NCI-H345 (cell line): Measurements from ENCODE around the gene NCOA7.

Experiments used
- DNase-seq: peaks from one replicate; lab custom pipeline; 2025; lab: John Stamatoyannopoulos, UW

Gene NCOA7

DNA sequence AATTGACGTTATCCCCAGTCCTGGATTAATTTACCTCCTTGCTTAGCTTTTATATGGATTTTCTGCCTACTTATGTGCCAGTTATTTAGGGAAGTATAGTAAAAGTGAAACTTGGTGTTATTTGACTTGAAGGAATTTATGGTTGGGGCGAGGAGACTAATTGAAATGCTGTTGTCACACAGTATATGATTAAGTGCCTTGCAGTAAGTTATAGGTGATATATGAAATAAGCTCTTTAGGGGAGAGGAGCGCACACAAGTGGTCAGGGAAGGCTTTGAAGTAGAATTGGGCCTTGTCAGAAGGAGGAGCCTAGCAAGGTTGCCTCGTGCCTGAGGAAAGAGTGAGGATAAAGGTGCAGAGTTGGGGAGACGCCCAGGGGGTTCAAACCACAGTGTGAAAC, 20.5 kb downstream of the NCOA7 start:
- no peak for DNase-seq

DNA sequence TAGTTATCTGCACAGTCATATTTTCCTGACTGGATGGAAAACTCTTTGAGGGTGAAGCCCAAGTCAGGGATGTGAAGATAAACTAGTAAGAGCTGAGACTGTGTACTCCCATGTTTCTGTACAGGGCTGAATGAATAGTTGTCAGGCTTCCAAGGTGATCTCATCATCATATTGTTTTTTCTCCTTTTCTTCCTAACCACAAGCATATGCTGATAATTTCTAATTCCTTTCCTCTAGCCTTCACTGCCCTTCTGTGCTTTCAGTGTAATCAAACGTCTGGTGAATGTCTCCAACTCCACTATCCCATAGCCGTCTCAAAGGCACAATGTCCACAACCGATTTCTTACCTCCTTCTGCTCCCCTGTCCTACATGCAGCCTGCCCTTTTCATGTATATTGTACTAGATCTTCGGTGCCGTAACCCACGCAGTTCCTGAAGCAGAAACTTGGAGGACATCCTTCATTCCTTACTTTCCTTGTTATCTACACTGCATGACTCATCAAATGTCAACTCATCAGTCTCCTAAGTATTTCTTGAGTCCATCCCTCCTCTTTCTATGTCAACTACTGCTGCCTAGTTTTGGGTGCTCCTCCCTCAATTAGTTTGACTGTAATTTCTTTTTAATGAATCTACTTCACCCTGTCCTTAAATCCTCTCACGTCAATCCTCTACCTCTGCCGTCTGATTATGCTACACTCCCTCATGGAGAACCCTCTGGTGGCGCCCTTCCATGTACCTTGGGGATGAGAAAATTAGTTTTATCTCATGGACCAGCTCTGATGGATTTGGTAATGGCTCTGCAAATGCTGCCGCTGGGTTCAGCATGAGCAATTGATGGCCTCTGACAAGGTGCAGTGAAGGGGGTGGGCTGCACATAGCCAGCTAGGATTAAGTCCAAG, 21.9 kb downstream of the NCOA7 start:
- no peak for DNase-seq

DNA sequence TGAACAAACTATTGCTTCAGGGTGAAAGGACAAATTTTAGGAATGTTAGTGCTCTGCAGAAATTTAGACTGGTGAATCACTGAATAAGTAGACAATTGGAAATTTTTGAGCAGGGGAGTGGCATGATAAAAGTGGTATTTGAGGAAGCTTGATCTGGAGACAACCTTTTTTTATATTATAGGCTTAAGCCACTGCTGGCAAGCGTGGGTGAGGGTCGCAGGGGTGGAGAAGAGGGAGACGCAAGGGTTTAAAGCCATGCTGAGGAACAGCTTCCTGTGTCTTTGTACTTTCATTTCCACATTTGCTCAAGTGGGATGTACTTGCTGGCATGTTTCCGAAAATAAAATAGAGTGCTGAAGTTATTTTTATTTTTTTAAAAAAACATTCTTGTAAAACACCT, 23.7 kb downstream of the NCOA7 start:
- no peak for DNase-seq

DNA sequence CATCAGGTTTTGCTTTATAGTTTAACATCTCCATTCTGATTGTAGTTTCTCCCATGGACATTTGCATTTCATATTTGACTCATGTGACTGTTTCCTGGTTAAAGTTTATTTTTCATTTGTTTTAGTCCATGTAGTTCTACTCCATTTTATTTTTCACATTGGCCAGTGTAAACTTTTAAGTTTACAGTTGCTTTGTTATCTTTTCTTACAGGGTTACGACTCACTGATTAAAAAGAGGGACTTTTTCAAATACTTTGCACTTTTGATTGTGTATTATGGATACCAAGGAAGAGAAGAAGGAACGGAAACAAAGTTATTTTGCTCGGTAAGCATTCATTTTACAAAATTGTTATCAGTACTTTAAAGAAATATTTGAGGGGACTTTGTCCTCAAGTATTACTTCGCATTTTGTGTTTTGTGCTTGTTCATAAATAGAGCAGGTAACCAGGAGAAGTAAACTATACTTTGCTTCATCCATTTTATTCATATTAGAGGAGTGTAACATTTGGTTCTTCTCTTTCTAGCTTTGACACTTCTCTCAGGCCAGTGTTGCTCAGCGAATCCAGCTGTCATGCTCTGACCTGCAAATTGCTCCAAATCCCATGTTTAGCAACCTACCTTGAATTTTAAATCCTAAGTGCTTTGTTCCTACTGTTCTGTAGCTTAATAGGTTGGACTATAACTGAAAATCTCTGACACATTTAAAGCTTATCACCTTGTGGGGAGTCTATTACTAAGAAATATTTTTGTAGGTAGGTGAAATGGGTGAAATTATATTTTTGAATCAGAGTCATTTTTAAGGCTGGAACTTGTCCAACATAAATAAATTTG, 24.5 kb downstream of the NCOA7 start:
- no peak for DNase-seq

DNA sequence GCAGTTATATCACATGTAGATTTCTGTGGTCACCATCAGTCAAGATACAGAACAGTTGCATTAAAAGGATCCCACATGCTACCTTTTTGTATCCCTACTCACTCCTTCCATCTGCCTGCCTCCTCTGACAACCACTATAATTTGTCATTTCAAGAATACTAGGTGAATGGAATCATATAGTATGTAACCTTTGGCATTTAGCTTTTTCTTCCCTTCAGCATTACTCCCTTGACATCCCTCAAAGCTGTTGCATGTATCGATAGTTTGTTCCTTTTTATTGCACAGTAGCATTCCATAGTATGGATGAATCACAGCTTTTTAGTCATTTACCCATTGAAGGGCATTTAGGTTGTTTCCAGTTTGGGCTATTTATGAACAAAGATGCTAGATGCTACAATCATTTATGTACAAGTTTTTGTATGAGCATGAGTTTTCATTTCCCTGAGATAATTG, 26.1 kb downstream of the NCOA7 start:
- DNase-seq = no peak

DNA sequence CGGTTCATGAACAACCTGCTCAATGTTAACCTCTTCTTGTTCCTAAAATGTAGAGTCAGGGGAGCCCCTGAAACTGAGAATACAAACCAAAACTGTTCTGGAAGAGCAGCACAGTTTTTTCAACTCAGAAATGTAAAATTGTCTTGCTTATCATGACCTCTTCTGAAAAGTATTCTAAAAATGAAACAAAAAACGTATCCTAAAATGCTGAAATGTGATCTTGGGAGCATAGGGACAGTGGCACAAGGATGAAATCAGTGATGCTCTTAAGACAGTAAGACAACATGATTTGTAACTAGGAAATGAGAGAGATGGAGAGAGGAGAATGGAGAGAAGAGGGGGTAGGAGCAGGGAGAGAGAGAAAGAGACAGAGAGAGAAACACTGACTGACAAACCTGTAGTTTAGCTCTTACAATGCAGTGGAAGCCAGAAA, 27.5 kb downstream of the NCOA7 start:
- DNase-seq = no peak

DNA sequence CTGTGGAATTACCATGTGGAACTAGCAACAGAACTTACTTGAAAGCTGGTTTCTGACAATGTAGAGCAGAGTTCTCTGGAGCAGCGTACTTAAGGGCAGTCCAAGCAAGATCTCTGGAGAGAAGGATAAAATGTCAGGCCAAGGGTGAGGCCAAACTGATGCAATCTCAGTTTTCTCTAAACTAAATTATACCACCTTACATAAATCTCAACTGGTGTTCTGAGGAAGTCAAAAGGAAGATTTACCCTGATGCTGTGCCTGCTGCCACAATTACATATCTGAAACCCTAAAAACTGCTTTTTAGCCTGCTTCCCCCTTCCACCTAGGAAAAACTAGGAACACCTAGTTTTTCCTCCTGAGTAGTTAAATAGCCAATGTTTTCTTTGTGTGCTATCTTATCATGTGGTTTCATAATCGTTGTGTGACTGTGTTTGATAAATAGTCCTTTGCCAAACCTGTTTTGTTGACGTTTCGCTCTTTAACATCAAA, 28.1 kb downstream of the NCOA7 start:
- no peak for DNase-seq

DNA sequence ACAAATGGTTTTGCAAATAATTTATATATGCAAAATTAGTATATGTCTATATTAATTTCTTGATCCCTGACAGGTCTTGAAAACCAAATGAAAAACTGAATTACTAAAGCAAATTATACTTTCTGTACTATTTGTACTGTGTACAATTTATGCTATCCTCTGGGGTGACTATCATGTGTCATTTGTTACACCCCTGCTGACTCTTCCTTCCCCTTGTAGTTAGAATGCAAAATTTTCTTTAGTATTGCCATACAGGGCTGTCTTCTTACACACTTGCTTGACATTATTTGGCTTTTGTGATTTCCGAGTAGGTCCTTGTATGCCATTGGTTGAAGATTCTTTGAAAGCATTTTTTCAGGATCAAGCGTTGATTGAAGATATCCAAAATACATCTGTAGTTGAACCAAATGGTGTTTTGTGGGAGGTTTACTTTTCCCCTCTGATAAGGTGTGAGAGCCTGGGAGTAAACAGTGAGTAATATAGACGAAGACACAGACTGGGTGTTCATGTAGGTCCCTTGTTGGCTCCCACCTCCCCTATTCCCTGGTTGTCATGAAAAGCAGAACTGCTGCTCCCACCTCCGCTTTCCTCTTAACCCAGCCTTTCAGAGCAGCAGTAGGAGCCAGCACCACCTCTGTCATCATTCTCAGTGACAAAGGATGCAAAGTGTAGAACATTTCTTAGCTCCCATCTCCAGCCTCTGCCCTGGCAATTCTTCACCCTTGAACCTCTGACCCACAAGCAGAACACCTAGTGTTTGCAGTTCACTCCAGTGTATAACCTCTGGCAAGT, 29.0 kb downstream of the NCOA7 start:
- DNase-seq = no peak

DNA sequence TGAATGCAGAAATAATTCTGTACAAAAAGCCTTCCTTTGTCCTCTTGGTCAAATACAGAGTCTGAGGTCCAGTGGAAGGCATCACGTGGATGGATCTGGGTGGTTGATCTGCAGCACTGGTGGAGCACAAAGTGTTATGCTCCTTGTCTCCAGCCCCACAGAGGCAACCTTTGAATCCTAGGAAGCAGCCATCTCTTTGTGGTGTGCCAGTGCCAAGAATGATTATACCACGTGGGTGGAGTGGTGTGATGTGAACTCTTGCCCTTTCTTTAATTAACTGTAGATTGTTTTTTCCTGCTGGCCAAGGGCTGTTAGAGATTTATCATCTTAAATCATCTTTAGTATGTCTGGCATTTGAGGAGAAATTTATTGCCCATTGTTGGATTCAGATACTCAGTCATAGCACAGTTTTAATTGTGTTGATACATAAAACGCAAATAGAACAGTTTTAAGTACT, 31.1 kb downstream of the NCOA7 start:
- DNase-seq = no peak

DNA sequence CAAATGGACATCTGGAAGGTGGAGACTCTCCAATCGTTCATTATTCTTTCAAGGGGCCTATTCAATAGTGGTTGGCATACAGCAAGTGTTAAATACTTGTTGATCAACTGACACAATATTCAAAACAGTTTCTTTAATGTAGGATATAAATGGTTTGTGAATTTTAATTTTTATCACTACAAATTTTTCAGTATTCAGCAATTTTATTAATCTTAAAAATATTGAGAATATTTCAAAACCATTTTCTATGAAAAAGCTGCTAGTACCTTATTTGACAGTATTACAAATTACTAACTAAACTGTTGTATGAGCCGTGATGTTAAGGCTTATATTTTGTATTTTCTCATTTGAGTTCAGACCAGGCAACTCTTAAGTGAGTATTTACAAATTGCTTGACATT, 32.4 kb downstream of the NCOA7 start:
- DNase-seq = no peak

DNA sequence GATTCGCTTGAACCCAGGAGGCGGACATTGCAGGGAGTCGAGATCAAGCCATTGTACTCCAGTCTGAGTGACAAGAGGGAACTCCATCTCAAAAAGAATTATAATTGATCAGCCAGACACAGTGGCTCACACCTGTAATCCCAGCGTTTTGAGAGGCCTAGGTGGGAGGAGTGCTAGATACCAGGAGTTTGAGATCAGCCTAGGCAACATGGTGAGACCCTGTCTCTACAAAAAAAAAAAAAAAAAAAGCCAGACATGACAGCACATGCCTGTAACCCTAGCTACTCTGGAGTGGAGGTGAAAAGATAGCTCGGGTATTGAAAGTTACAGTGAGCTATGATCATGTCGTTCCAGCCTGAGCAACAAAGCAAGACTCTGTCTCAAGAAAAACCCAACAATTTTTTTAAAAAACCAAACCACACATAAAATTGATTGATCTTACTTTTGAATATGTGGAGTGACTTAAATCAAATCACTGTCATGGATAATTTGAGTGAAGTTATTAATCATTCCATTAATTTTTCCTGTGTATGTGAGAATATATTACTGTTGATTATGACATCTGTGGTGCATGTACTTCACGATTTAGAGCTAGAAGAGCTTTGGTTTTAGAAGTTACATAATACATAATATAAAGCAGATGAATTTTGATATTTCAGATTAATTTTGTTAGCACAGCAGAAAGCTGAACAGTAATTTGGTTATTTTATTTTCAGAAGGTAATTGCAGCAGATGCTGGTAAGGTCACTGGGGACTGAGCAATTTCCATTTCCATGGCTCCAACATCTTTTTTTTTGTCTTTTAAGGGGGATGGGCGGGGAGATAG, 34.4 kb downstream of the NCOA7 start:
- DNase-seq = no peak

DNA sequence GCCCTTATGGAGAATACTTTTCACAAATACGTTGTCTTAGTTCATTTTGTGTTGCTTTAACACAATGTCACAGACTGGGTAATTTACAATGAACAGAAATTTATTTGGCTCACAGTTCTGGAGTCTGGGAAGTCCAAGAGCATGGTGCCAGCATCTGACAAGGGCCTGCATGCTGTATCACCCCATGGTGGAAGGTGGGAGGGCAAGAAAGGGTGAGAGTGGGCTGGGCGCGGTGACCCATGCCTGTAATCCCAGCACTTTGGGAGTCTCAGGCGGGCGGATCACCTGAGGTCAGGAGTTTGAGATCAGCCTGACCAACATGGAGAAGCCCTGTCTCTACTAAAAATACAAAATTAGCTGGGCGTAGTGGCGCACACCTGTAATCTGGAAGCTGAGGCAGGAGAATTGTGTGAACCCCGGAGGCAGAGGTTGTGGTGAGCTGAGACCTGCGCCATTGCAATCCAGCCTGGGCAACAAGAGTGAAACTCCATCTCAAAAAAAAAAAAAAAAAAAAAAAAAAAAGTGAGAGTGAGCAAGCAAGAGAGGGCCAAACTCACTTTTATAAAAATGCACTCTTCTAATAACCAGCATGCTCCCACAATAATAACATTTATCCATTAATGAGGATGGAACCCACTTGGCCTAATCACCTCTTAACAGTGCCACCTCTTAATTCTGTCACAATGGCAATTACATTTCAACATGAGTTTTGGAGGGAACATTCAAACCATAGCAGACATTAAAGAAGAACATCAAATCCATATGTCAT, 36.1 kb downstream of the NCOA7 start:
- DNase-seq = no peak

DNA sequence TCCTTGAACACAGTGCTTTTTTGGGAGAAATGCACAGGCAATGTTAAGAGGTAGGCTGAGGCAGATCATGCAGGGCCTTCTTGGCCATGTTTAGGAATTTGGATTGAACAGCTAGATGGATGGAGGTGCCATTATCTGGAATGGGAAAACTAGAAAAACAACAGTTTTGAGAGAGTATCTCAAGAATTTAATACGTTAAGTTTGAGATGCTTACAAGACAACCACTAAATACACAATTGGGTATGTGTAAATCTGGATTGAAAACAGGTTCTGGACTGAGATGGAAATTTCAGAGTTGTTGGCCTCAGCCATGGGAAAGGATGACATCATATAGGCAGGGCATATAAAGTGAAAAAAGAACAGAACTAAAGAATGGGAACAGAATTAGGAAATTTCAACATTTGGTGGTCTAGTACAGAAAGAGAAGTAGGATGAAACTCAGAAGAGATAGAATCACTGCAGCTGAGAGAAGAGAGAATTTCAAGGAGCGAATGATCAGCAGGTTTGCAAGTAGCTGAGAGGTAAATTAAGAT, 37.1 kb downstream of the NCOA7 start:
- no peak for DNase-seq

DNA sequence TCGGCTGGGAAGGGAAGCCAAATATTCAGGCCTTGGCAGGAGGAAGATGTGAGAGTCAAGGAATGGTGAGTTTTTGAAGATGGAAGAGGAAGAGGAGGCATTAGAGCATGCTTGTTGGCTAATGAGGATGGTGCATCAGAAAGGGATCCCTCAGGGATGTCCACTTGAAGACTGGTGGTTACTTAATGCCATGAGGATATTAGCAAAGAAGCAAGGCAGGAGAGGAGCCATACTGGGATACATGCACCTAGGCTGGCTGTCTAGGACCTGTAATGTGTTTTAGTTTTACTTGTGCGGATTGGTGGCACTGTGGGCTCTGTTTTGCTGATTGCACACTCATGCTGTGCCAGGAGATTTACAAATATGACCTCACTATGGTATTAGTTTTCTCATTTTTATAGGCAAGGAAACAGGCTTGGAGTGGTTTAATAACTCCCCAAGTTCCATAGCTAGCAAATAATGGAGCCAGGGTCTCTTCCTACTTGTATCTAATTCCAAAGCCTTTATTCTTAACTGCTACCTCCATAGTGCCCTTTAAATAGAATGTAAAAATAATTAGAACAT, 37.8 kb downstream of the NCOA7 start:
- no peak for DNase-seq

DNA sequence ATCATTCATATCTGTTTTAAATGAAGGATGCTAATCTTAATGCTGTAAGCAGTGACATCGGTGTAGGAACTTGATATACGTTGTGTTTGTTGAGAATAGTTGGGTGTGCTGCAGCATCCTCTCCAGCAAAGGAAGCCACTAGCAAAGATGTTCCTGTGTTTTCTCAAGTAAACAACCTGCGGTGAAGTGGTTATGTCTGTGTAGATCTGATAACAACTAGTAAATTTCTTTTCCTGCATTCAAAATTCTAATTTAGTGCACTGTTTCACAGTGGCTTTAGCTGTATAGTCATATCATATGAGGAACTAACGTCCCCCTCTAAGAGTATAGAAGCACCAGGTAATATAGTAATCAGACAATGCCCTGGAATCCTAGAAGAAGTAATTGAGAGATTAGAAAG, 38.7 kb downstream of the NCOA7 start:
- no peak for DNase-seq

DNA sequence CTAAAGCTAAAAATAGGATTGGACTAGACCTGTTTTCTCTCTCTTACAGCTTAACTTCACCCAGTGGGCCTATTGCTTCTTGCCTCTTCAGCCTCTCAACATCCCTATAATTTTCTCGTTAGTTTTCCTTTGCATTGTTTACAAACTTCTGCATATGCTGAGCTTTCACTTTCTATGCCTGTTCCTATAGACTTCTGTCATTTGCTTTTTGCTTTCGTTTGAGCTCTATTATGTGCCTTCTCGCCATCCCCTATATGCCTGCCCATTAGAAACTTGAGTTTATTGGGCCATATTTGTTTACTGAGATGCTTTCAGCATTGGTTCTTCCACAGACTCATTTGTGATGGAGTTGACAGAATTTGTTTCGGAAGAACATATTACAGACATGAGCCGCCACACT, 40.9 kb downstream of the NCOA7 start:
- DNase-seq = no peak

DNA sequence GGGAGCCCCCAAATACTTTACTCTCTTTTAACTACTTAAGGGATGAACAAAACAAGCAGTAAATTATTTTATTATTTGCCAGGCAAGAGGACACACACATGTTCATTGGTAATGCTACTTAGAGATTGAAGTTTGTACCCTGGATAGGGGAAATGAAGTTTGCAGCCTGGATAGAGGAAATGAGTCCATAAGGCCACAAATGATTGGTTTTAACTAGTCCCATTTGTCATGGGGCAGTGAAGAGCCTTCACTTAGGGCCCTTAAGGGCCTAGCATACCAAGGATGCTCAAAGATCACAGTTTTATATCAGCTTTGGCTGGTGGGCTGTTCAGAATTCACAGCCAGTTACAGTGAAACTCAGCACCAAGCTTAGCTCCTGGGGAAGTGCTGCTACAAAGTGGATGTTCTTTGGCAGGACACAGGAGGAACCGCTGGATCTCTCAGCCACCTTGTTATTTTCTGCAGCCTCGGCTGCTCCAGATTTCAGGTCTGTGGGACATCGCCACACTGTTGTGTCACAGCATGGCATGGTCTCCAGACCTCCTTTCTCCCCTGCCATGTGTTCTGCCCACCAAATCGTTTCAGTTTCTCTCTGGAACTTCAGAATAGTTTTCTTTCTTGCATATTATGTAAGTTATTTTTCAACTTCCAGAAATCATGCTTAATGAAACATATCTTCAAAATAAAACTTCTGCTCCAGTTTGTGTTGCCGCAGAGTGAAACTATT, 41.8 kb downstream of the NCOA7 start:
- DNase-seq = no peak

DNA sequence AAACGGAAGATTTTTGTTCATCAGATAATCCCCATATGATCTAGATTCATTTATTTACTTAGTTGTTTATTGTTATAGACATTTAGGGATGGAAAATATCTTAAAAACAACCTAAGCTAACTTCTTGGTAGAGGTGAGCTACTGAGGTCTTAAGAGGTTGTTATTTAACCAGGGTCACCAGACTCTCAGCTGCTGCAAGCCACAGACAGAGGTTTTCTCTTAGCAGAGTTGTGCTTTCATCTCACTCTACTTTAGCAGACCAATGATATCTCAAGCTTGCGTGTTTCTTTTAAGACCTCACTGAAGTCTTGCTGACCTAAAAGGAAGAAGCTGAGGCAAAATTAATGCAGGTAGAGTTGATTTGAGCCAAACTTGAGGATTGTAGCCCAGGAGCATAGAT, 43.6 kb downstream of the NCOA7 start:
- DNase-seq = no peak

DNA sequence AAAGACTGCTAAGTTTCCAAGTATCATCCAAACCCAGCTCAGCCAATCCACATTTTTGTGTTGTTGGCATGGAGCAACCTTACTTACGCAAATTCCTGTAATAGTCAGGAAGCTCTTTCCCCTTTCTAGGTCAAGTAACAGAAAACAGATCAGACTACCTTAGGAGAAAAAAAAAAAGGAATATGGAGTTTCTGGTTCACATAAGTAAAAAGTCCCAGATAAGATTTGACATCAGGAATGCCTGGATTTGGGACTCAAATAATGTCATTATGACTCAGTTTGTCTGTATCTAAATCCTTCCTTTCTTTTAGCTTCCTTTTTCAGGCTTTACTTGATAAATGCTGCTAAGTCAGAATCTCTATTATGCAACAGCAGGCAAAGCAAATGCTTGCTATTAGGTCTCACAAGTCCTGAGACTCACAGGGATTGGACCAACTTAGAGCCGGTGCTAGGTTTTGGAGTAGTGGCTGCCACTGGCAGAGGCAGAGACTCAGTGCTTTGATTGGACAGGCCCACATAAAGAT, 44.5 kb downstream of the NCOA7 start:
- no peak for DNase-seq
